MM.1S (cell line): ENCODE data around the gene PRTG.

Source experiments
- DNase-seq: peaks from one replicate; pipeline ENCODE4 v3.0.0-alpha.2; 2015
- H2AFZ ChIP-seq: fragments of 300-600 bp; sonication (generic); 2 replicates; pipeline ENCODE4 v1.6.0; 2016; ENCODE audit warnings: antibody characterized with exemption, low read length
- H3F3A ChIP-seq: fragments of 300-600 bp; sonication (generic); 2 replicates; pipeline ENCODE4 v1.6.1; 2016; ENCODE audit warnings: mild to moderate bottlenecking, antibody characterized with exemption, low read length, moderate library complexity, mixed read lengths; ENCODE audit not compliant: insufficient read depth
- H3K27ac ChIP-seq: fragments of 300-600 bp; sonication (generic); 2 replicates; pipeline ENCODE4 v1.5.1; 2016; ENCODE audit warnings: mild to moderate bottlenecking, low read length
- H3K27me3 ChIP-seq: fragments of 300-600 bp; sonication (generic); replicated peaks from 2 replicates; pipeline ENCODE4 v1.6.0; 2016; ENCODE audit warnings: low read length; ENCODE audit not compliant: insufficient read depth
- H3K36me3 ChIP-seq: fragments of 300-600 bp; sonication (generic); replicated peaks from 2 replicates; pipeline ENCODE4 v1.6.1; 2016; ENCODE audit warnings: mild to moderate bottlenecking, low read length, mixed read lengths; ENCODE audit not compliant: insufficient read depth
- H3K4me1 ChIP-seq: fragments of 300-600 bp; sonication (generic); 2 replicates; pipeline ENCODE4 v1.6.1; 2016; ENCODE audit warnings: low read length, mixed read lengths
- H3K4me2 ChIP-seq: fragments of 300-600 bp; sonication (generic); 2 replicates; pipeline ENCODE4 v1.6.0; 2016; ENCODE audit warnings: low read depth, low read length
- H3K4me3 ChIP-seq: fragments of 300-600 bp; sonication (generic); 2 replicates; pipeline ENCODE4 v1.5.1; 2016; ENCODE audit warnings: low read length, mixed read lengths
- H3K79me2 ChIP-seq: fragments of 300-600 bp; sonication (generic); 2 replicates; pipeline ENCODE4 v1.6.1; 2016; ENCODE audit warnings: mixed run types, low read length, mixed read lengths
- H3K9ac ChIP-seq: fragments of 300-600 bp; sonication (generic); 2 replicates; pipeline ENCODE4 v1.6.1; 2016; ENCODE audit warnings: low read length, mixed read lengths
- H3K9me2 ChIP-seq: fragments of 300-600 bp; sonication (generic); replicated peaks from 2 replicates; pipeline ENCODE4 v1.6.1; 2016; ENCODE audit warnings: mild to moderate bottlenecking, low read length, mixed read lengths; ENCODE audit not compliant: insufficient read depth
- H3K9me3 ChIP-seq: fragments of 300-600 bp; sonication (generic); replicated peaks from 2 replicates; pipeline ENCODE4 v1.6.1; 2016; ENCODE audit warnings: mild to moderate bottlenecking, low read length, mixed read lengths; ENCODE audit not compliant: insufficient read depth
- H4K20me1 ChIP-seq: fragments of 300-600 bp; sonication (generic); 2 replicates; pipeline ENCODE4 v1.6.1; 2016; ENCODE audit warnings: mild to moderate bottlenecking, low read length, moderate library complexity, mixed read lengths; ENCODE audit not compliant: insufficient read depth
- EZH2 ChIP-seq: fragments of 300-600 bp; sonication (generic); optimal IDR thresholded peaks from 2 replicates; pipeline ENCODE3; 2017; ENCODE audit warnings: low read depth, mild to moderate bottlenecking, antibody characterized with exemption, low read length, mixed read lengths
- EZH2phosphoT487 ChIP-seq: fragments of 300-600 bp; sonication (generic); IDR thresholded peaks from 2 replicates; pipeline ENCODE4 v1.6.1; 2018; ENCODE audit warnings: antibody characterized with exemption, low read length
- TF ChIP-seq, protein P1 (sequence below): fragments of 300-600 bp; sonication (generic); IDR thresholded peaks from 2 replicates; pipeline ENCODE4 v1.5.1; 2016; ENCODE audit warnings: antibody characterized with exemption, low read length, mixed read lengths

Gene PRTG

DNA sequence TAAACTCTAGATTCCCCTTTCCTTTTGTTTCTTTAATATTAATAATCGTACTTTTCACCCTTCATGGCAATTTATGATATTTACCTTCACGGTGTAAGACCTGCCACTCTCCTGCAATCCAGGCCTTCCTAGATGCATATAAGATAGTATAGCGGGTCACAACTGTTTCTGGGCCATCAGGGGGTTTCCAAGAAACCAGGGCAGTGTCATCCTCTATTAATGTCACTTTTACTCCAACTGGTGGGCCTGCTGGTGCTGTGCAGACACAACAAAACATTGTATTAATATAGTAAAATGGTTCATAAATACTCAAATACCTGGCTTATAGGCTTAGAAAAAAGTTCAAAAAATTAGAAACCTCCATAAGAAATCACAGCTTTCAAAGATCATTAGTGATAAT lies 105.9 kb downstream of the PRTG start:
- Histone ChIP-seq H3K9ac (no peak overlapping the region), H2AFZ (no peak overlapping the region), H3K4me2 (no peak overlapping the region), H3F3A (no peaks in the 10 kb centered on the region), H3K9me3 (no peaks in the 10 kb centered on the region), H3K79me2 (no peaks in the 10 kb centered on the region), H3K27ac (no peak overlapping the region), H4K20me1 (no peaks in the 10 kb centered on the region), H3K27me3 (no peaks in the 10 kb centered on the region), H3K4me1 (no peaks in the 10 kb centered on the region), H3K9me2 (no peaks in the 10 kb centered on the region), H3K36me3 (no peaks in the 10 kb centered on the region), H3K4me3 (no peak overlapping the region)
- TF ChIP-seq EZH2 = no peak
- TF ChIP-seq EZH2phosphoT487 = no peak
- TF ChIP-seq, protein P1, sequence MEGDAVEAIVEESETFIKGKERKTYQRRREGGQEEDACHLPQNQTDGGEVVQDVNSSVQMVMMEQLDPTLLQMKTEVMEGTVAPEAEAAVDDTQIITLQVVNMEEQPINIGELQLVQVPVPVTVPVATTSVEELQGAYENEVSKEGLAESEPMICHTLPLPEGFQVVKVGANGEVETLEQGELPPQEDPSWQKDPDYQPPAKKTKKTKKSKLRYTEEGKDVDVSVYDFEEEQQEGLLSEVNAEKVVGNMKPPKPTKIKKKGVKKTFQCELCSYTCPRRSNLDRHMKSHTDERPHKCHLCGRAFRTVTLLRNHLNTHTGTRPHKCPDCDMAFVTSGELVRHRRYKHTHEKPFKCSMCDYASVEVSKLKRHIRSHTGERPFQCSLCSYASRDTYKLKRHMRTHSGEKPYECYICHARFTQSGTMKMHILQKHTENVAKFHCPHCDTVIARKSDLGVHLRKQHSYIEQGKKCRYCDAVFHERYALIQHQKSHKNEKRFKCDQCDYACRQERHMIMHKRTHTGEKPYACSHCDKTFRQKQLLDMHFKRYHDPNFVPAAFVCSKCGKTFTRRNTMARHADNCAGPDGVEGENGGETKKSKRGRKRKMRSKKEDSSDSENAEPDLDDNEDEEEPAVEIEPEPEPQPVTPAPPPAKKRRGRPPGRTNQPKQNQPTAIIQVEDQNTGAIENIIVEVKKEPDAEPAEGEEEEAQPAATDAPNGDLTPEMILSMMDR = no peak
- DNase-seq = no peak

DNA sequence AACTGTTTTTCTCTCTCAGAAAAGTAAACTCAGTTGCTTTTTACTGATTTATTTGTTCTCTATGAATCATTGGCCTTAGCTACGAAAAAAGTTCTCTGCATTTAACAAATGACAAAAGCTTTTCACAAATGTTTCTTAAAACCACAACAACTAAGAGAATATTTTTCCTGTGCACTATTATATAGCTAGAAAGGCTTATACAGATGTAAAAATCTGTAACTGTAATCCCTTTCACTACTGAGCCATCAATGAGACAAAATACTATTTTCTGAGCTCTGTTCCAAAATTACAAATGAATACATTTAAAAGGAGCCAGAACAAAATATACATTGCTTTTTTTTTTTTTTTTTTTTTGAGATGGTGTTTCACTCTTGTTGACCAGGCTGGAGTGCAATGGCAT lies 109.2 kb downstream of the PRTG start:
- Histone ChIP-seq H3K79me2 (no peaks in the 10 kb centered on the region), H3K9ac (no peak overlapping the region), H3K9me3 (no peaks in the 10 kb centered on the region), H3K9me2 (no peaks in the 10 kb centered on the region), H3K4me3 (no peak overlapping the region), H3K27ac (no peak overlapping the region), H3K4me1 (no peaks in the 10 kb centered on the region), H3K36me3 (no peaks in the 10 kb centered on the region), H3K4me2 (no peak overlapping the region), H3K27me3 (no peaks in the 10 kb centered on the region), H3F3A (no peaks in the 10 kb centered on the region), H4K20me1 (no peaks in the 10 kb centered on the region), H2AFZ (no peak overlapping the region)
- TF ChIP-seq EZH2 (no peak), EZH2phosphoT487 (no peak)
- TF ChIP-seq, protein P1 = no peak
- no peak for DNase-seq

DNA sequence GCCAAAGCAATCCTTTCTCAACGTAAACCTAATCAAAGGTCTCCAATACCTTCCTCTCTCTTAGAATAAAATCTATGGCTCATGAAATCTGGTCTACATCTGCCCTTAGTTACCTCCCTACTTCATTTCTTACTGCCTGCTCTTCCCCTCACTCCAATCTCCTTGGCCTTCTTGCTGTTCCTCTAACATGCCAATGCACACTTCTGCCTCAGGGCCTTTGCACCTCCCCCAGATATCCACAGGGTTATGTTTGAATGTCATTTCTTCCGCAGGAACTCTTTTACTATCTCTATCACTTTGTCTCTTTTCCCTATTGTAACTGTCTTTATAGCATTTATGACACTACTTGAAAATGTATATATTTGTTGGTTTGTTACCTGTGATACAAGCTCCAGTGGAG lies 110.5 kb downstream of the PRTG start:
- no peaks in the 10 kb centered on the region for H3K9me2 ChIP-seq
- H3K9ac ChIP-seq = no peak overlapping the region
- no peak overlapping the region for H3K4me2 ChIP-seq
- no peaks in the 10 kb centered on the region for H3K27me3 ChIP-seq
- H2AFZ ChIP-seq = no peak overlapping the region
- H3K79me2 ChIP-seq = no peaks in the 10 kb centered on the region
- DNase-seq = no peak
- no peaks in the 10 kb centered on the region for H3K36me3 ChIP-seq
- H3K27ac ChIP-seq = no peak overlapping the region
- no peaks in the 10 kb centered on the region for H4K20me1 ChIP-seq
- H3K4me3 ChIP-seq = no peak overlapping the region
- TF ChIP-seq EZH2 (no peak), EZH2phosphoT487 (no peak)
- TF ChIP-seq, protein P1 = no peak
- H3K9me3 ChIP-seq = no peaks in the 10 kb centered on the region
- H3K4me1 ChIP-seq = no peaks in the 10 kb centered on the region
- H3F3A ChIP-seq = no peaks in the 10 kb centered on the region
